ENCODE data around the gene HEXB.
"Not testable (repeated sequence)": the region's sequence is repeated elsewhere in the genome, so short reads cannot be mapped to it uniquely, and the experiment has no call there.

The HEXB gene

GRCh38 chr5:74738406-74738805, 53.4 kb downstream of the HEXB start:
- DNase-seq (ENCODE audit: low read depth): peak; percentile 36

- not testable (repeated sequence) for DNase-seq (ENCODE audit: low read depth)
Measured at GRCh38 chr5:74748742-74749141, 63.7 kb downstream of the HEXB start.

- DNase-seq (ENCODE audit: low read depth): no peak
Measured at GRCh38 chr5:74761241-74761640, 76.2 kb downstream of the HEXB start.

GRCh38 chr5:74762599-74762998, 77.6 kb downstream of the HEXB start:
- DNase-seq (ENCODE audit: low read depth): peak; percentile 93

GRCh38 chr5:74763504-74763903, 78.5 kb downstream of the HEXB start:
- DNase-seq (ENCODE audit: low read depth): peak; percentile 36

GRCh38 chr5:74765201-74765600, 80.2 kb downstream of the HEXB start:
- no peak for DNase-seq (ENCODE audit: low read depth)

GRCh38 chr5:74765929-74766328, 80.9 kb downstream of the HEXB start:
- DNase-seq (ENCODE audit: low read depth): no peak

- DNase-seq (ENCODE audit: low read depth): peak; percentile 63
Measured at GRCh38 chr5:74766418-74766848, 81.4 kb downstream of the HEXB start.

GRCh38 chr5:74766849-74767578, 82.0 kb downstream of the HEXB start, which contains the start of the genes GFM2 and NSA2:
Gene GFM2, minus strand, starts transcription at chr5:74767117. Its CDS starts 3,375 bp downstream, at chr5:74763742.
Gene NSA2, plus strand, starts transcription at chr5:74767249. Its CDS starts 112 bp downstream, at chr5:74767361.
- DNase-seq (ENCODE audit: low read depth): peak; percentile 97

GRCh38 chr5:74767579-74767913, 82.5 kb downstream of the HEXB start:
- DNase-seq (ENCODE audit: low read depth): peak; percentile 55

Data from ELR (cell line).